PC-9 (cell line): ENCODE data around the gene IRGC. TPM values are rescaled to one million over a fixed set of nuclear protein-coding genes. Genes with fewer than 3 reads are reported as not detected.

Experiments
- BruUV-seq: library from RNA; stranded (reverse); fragments of 400-500 nt; replicated peaks from 2 replicates; lab custom pipeline; 2021; lab: Mats Ljungman, UMichigan
- CTCF ChIA-PET: fragments of 300-600 bp; sonication (Branson Sonifier 250); formaldehyde crosslinking; loops from one replicate; lab custom pipeline; 2022; ENCODE audit warnings: antibody characterized with exemption; lab: Charles Lee
- POLR2A ChIA-PET: fragments of 300-600 bp; sonication (Branson Sonifier 250); formaldehyde crosslinking; loops from one replicate; lab custom pipeline; 2022; ENCODE audit warnings: antibody characterized with exemption; ENCODE audit not compliant: unreplicated experiment; lab: Charles Lee
- DNase-seq, 2 experiments: peaks; one replicate each; pipeline versions ENCODE4 v3.0.0 to v3.0.0-alpha.2; 2015 to 2022; ENCODE audit warnings: mixed read lengths in 1 of 2
- H2AFZ ChIP-seq: fragments of 200-600 bp; sonication (generic); 2 replicates; pipeline ENCODE4 v1.8.1; 2017; ENCODE audit warnings: antibody characterized with exemption
- H3F3A ChIP-seq: fragments of 200-600 bp; sonication (generic); 2 replicates; pipeline ENCODE4 v1.8.1; 2017; ENCODE audit warnings: antibody characterized with exemption, mild to moderate bottlenecking, low read depth; ENCODE audit not compliant: insufficient read depth
- H3K27ac ChIP-seq: fragments of 200-600 bp; sonication (generic); 2 replicates; pipeline ENCODE4 v1.6.1; 2016; ENCODE audit warnings: mixed run types
- H3K27me3 ChIP-seq: fragments of 200-600 bp; sonication (generic); 2 replicates; pipeline ENCODE4 v1.6.1; 2016; ENCODE audit warnings: low read depth, mixed run types; ENCODE audit not compliant: insufficient read depth
- H3K36me3 ChIP-seq: fragments of 200-600 bp; sonication (generic); 2 replicates; pipeline ENCODE4 v1.6.1; 2016; ENCODE audit warnings: low read depth, mixed run types
- H3K4me1 ChIP-seq: fragments of 200-600 bp; sonication (generic); replicated peaks from 2 replicates; pipeline ENCODE4 v1.6.1; 2016; ENCODE audit warnings: mixed run types; ENCODE audit not compliant: insufficient read depth
- H3K4me2 ChIP-seq: fragments of 200-600 bp; sonication (generic); 2 replicates; pipeline ENCODE4 v1.6.1; 2017; ENCODE audit warnings: mixed run types
- H3K4me3 ChIP-seq: fragments of 200-600 bp; sonication (generic); 2 replicates; pipeline ENCODE4 v1.6.1; 2016; ENCODE audit warnings: mixed run types
- H3K79me2 ChIP-seq: fragments of 200-600 bp; sonication (generic); 2 replicates; pipeline ENCODE4 v1.6.1; 2017; ENCODE audit warnings: low read depth, mixed run types
- H3K9me2 ChIP-seq: fragments of 200-600 bp; sonication (generic); 2 replicates; pipeline ENCODE4 v1.8.1; 2017; ENCODE audit warnings: mild to moderate bottlenecking; ENCODE audit not compliant: insufficient read depth
- H3K9me3 ChIP-seq: fragments of 200-600 bp; sonication (generic); 2 replicates; pipeline ENCODE4 v1.8.1; 2016; ENCODE audit warnings: low read depth; ENCODE audit not compliant: insufficient read depth
- H4K20me1 ChIP-seq: fragments of 200-600 bp; sonication (generic); 2 replicates; pipeline ENCODE4 v1.8.1; 2017; ENCODE audit not compliant: insufficient read depth
- EZH2 ChIP-seq: fragments of 200-600 bp; sonication (generic); IDR thresholded peaks from 2 replicates; pipeline ENCODE4 v1.8.0; 2017; ENCODE audit warnings: antibody characterized with exemption, low read depth
- intact Hi-C: fragments of 100-400 bp; cut with micrococcal nuclease; formaldehyde crosslinking; loops from one replicate; pipeline ENCODE4 v1.10.0; 2022; ENCODE audit not compliant: unreplicated experiment
- total RNA-seq: library from RNA; stranded (reverse); gene quantifications from 2 replicates; pipeline ENCODE4 v1.2.3, GENCODE V29; 2021
- TF ChIP-seq, protein P1 (sequence below): fragments of 200-600 bp; sonication (generic); conservative IDR thresholded peaks from 2 replicates; pipeline ENCODE4 v1.6.1; 2017; ENCODE audit warnings: mixed run types, antibody characterized with exemption, mild to moderate bottlenecking, moderate library complexity

Gene IRGC
- total RNA-seq, 1 experiment from 2014 or later: not detected

DNA sequence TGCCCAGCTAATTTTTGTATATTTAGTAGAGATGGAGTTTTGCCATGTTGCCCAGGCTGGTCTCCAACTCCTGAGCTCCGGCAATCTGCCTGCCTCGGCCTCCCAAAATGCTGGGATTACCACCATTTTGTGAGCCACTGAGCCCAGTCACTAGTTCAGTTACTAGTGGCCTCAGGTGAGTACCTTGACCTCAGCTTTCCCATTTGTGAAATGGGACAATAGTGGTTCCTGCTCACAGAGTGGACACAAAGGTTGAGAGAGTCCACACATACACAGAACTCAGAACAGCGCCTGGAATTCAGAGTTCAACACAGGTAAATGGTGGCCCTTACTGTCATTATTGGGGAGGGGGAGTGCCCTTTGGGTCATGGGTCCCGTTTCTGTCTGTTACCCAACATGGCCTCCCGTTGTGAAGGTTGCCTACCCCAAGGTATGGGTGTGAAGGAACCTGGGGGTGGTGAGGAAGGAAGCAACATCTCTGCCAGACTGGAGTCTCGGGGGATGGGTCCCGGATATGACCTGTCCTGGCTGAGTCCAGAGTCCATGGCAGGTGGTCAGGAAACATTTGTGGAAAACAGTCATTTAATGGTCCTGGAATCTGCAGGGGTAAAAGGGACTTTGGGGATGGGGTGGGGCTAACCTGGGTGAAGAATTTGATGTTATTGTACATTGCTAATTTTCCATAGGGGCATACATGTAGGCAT is 11.7 kb upstream of the IRGC start:
- H3K27ac ChIP-seq: no peak overlapping the region
- TF ChIP-seq, protein P1, sequence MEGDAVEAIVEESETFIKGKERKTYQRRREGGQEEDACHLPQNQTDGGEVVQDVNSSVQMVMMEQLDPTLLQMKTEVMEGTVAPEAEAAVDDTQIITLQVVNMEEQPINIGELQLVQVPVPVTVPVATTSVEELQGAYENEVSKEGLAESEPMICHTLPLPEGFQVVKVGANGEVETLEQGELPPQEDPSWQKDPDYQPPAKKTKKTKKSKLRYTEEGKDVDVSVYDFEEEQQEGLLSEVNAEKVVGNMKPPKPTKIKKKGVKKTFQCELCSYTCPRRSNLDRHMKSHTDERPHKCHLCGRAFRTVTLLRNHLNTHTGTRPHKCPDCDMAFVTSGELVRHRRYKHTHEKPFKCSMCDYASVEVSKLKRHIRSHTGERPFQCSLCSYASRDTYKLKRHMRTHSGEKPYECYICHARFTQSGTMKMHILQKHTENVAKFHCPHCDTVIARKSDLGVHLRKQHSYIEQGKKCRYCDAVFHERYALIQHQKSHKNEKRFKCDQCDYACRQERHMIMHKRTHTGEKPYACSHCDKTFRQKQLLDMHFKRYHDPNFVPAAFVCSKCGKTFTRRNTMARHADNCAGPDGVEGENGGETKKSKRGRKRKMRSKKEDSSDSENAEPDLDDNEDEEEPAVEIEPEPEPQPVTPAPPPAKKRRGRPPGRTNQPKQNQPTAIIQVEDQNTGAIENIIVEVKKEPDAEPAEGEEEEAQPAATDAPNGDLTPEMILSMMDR: no peak
- no peak for TF ChIP-seq EZH2
- H4K20me1 ChIP-seq: no peaks in the 10 kb centered on the region
- BruUV-seq: no TSS peak
- no peak overlapping the region for H2AFZ ChIP-seq
- no peaks in the 10 kb centered on the region for H3K9me2 ChIP-seq
- POLR2A ChIA-PET: no interaction called here
- no peaks in the 10 kb centered on the region for H3K36me3 ChIP-seq
- no peak overlapping the region for H3K4me2 ChIP-seq
- no peak for DNase-seq
- CTCF ChIA-PET: interaction anchor here (0.8 kb wide), 1 partner anchor 34 kb away, joined by 14 read pairs; the partner anchor contains the start of gene PLAUR
- H3K4me1 ChIP-seq: peaks cover 36% of the 10 kb centered on the region
- H3K27me3 ChIP-seq: no peaks in the 10 kb centered on the region
- H3K79me2 ChIP-seq: no peaks in the 10 kb centered on the region
- intact Hi-C loops: no loop called here
- H3K9me3 ChIP-seq: 0 out of 2 replicates have a peak, but pooled peaks cover 4% of the 10 kb centered on the region
- no peak overlapping the region for H3K4me3 ChIP-seq
- peaks cover 23% of the 10 kb centered on the region; the same call in 1 of the 2 replicates for H3F3A ChIP-seq

- CTCF ChIA-PET: no interaction called here
Observed at GRCh38 chr19:43705729-43706128, 10.1 kb upstream of the IRGC start.

DNA sequence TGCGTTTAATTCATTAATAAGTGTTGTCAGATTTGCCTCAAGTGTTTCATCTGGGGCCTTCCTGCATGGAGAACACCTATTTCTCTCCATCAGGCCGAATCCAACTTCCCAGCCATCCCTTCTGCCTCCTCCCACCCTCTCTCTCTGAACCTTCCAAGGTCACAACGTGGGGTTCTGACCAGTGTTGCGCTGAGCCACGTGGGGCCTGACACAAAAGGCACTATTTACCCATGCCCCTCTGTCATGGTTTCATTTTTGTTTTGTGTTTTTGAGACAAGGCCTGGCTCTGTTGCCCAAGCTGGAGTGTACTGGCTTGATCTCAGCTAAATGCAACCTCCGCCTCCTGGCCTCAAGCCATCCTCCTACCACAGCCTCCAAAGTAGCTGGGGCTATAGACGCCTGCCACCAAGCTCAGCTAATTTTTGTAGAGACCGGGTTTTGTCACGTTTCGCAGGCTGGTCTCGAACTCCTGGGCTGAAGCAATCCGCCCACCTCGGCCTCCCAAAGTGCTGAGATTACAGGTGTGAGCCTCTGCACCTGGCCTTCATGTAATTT is 8.6 kb upstream of the IRGC start:
- no peaks in the 10 kb centered on the region for H4K20me1 ChIP-seq
- H3K4me1 ChIP-seq: peaks cover 28% of the 10 kb centered on the region
- H3K27me3 ChIP-seq: no peaks in the 10 kb centered on the region
- H3K36me3 ChIP-seq: no peaks in the 10 kb centered on the region
- H3K79me2 ChIP-seq: no peaks in the 10 kb centered on the region
- BruUV-seq: no TSS peak
- ChIA-PET CTCF (interaction anchor here (0.6 kb wide), 1 partner anchor 65 kb away, joined by 4 read pairs; no protein-coding TSS in a partner anchor), POLR2A (no interaction called here)
- intact Hi-C loops: no loop called here
- H3F3A ChIP-seq: peaks cover 25% of the 10 kb centered on the region
- no peak overlapping the region for H3K4me3 ChIP-seq
- TF ChIP-seq EZH2: no peak
- TF ChIP-seq, protein P1: no peak
- no peak for DNase-seq
- H3K9me2 ChIP-seq: no peaks in the 10 kb centered on the region
- H3K27ac ChIP-seq: no peak overlapping the region
- no peak overlapping the region for H3K4me2 ChIP-seq
- no peak overlapping the region for H2AFZ ChIP-seq
- H3K9me3 ChIP-seq: 0 out of 2 replicates have a peak, but pooled peaks cover 4% of the 10 kb centered on the region

More at GRCh38 chr19:43705729-43706128, 10.1 kb upstream of the IRGC start:
- Histone ChIP-seq H2AFZ (no peak overlapping the region), H3K27ac (no peak overlapping the region), H3K9me3 (0 out of 2 replicates have a peak, but pooled peaks cover 4% of the 10 kb centered on the region), H3K9me2 (no peaks in the 10 kb centered on the region), H3K4me2 (no peak overlapping the region), H3K79me2 (no peaks in the 10 kb centered on the region), H3K27me3 (no peaks in the 10 kb centered on the region), H3F3A (peaks cover 18% of the 10 kb centered on the region; the same call in 1 of the 2 replicates), H3K36me3 (no peaks in the 10 kb centered on the region), H3K4me1 (peaks cover 28% of the 10 kb centered on the region), H4K20me1 (no peaks in the 10 kb centered on the region), H3K4me3 (no peak overlapping the region)
- POLR2A ChIA-PET: interaction anchor here (0.7 kb wide), 1 partner anchor 200 kb away, joined by 8 read pairs; no protein-coding TSS in a partner anchor
- intact Hi-C loops: no loop called here
- BruUV-seq: no TSS peak
- TF ChIP-seq, protein P1: no peak
- TF ChIP-seq EZH2: no peak
- no peak for DNase-seq
